PFSK-1 (cell line): Measurements from ENCODE around the gene RAP1GAP2.

Source experiments
- FOXP2 ChIP-seq: optimal IDR thresholded peaks from 2 replicates; pipeline ENCODE3; 2011; ENCODE audit warnings: borderline replicate concordance, control low read depth, inconsistent platforms; ENCODE audit not compliant: insufficient read depth; ENCODE audit errors: extremely low read length, extremely low read depth
- POLR2AphosphoS5 ChIP-seq: IDR thresholded peaks from 2 replicates; pipeline ENCODE4 v1.6.1; 2012; ENCODE audit warnings: low read depth, mild to moderate bottlenecking, control low read depth, low read length, moderate library complexity
- TAF1 ChIP-seq: IDR thresholded peaks from 2 replicates; pipeline ENCODE4 v1.6.1; 2012; ENCODE audit warnings: low read length, control low read depth, borderline replicate concordance; ENCODE audit not compliant: insufficient read depth
- TF ChIP-seq, protein P1 (sequence below), 2 experiments: IDR thresholded peaks; 2 replicates each; pipeline versions ENCODE4 v1.6.1 to v1.8.0; 2011 to 2012; ENCODE audit warnings: low read depth in 2 of 2, low read length in 2 of 2, control low read depth in 1 of 2, inconsistent platforms in 1 of 2, mild to moderate bottlenecking in 1 of 2, moderate library complexity in 1 of 2; ENCODE audit not compliant: insufficient read depth in 1 of 2

DNA sequence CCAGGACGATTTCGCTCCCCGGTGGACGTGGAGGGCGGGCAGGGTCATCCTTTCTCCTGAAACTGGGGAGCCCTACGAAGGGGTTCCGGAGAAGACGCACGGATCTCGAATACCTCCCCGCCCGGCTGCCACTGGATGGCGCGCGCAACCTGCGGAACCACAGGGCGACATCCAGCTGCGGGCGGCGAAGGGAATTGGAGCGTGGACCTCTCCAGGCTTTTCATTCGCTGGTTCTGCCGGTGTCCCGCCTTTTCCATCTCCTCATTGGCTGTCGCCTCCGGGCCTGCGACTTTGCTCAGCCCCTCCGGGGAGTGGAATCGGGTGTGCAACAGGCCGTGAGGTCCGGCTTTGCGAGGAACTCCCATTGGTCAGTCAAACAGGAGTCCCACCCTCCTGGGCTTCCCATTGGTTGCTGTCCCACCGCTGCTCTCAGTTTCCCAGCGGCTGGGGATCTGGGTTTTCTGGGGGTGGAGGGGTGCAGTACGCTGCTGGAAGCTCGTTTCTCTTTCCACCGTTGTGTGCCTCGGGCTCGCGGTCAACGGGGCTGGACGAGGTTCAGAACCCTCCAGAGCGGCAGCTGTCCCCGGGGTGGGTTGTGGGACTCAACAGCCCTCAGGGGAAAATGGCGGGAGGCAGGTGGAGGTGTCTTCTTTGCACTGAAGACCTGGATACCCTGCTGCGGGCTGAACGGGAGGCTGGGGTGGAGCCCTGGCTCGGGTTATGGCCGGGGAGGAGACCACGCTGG is 252.7 kb downstream of the RAP1GAP2 start:
- no peak for TF ChIP-seq TAF1
- TF ChIP-seq POLR2AphosphoS5 = peak; percentile 61; the same call in 1 of the 2 replicates
- TF ChIP-seq FOXP2 = peak; percentile 65
- TF ChIP-seq, protein P1, sequence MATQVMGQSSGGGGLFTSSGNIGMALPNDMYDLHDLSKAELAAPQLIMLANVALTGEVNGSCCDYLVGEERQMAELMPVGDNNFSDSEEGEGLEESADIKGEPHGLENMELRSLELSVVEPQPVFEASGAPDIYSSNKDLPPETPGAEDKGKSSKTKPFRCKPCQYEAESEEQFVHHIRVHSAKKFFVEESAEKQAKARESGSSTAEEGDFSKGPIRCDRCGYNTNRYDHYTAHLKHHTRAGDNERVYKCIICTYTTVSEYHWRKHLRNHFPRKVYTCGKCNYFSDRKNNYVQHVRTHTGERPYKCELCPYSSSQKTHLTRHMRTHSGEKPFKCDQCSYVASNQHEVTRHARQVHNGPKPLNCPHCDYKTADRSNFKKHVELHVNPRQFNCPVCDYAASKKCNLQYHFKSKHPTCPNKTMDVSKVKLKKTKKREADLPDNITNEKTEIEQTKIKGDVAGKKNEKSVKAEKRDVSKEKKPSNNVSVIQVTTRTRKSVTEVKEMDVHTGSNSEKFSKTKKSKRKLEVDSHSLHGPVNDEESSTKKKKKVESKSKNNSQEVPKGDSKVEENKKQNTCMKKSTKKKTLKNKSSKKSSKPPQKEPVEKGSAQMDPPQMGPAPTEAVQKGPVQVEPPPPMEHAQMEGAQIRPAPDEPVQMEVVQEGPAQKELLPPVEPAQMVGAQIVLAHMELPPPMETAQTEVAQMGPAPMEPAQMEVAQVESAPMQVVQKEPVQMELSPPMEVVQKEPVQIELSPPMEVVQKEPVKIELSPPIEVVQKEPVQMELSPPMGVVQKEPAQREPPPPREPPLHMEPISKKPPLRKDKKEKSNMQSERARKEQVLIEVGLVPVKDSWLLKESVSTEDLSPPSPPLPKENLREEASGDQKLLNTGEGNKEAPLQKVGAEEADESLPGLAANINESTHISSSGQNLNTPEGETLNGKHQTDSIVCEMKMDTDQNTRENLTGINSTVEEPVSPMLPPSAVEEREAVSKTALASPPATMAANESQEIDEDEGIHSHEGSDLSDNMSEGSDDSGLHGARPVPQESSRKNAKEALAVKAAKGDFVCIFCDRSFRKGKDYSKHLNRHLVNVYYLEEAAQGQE (IDR thresholded peaks at IDR 0.05; ENCODE audit: insufficient read depth in 1 of 2, low read depth in 2 of 2, low read length in 2 of 2) = no peak
